Epithelial cell of esophagus (primary cell): Measurements from ENCODE around the gene IDUA.

ENCODE experiments used
- DNase-seq: peaks from one replicate; pipeline ENCODE4 v3.0.0; 2010; ENCODE audit warnings: low read depth
- H3K4me3 ChIP-seq: 2 replicates; pipeline ENCODE4 v1.5.1; 2011; ENCODE audit warnings: mild to moderate bottlenecking, low read length, control low read depth
- CTCF ChIP-seq: IDR thresholded peaks from 2 replicates; pipeline ENCODE4 v1.5.1; 2011; ENCODE audit warnings: low read depth, mild to moderate bottlenecking, low read length, control low read depth, inconsistent platforms; ENCODE audit not compliant: insufficient read depth; ENCODE audit errors: missing control alignments

The IDUA gene

GRCh38 chr4:1017211-1017610, 30.4 kb downstream of the IDUA start:
- no peak overlapping the region for H3K4me3 ChIP-seq
- no peak for TF ChIP-seq CTCF
- no peak for DNase-seq

GRCh38 chr4:1017706-1018105, 30.9 kb downstream of the IDUA start:
- TF ChIP-seq CTCF: no peak
- DNase-seq: no peak
- H3K4me3 ChIP-seq: no peak overlapping the region

DNA sequence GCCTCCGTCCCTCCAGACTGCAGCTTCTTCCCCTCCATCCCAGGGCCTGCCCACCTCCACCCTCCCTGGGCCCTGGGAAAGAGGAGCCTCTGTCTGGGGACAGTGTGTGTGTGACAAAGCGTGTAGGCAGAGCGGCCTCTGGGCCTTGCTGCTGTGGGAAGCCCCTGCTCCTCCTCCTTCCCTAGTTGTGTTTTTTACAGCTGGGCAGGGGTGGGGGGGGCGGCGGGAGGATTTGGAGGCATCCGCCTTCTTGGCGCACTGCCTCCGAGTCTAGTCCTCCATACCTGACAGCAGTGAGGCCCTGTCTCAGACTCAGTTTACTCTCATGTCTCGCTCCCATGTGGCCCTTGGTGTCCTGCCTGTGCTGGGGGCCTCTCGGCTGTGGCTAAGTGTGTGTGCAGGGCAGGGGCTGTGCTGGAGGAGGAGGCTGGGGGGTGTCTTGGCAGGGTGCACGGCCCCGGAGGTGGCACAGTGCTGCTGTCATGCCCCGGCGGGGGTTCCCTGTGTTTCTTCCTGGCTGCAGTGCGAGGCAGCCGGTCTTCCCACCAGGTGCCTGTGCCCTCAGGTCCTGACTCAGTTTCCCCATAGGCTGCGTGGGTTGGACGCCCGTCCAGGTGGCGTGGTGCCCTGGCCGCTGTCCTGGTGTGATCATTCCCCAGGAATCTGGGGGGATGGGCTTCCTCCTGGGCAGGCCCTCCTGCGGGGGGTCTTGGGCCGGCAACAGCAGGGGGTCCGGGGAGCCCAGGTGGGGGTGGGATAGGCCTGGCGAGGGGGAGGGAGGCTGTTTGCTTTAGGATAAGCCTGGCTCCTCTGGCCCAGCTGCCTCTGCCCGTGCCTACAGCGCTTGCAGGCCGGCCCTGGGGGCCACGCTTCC, 31.5 kb downstream of the IDUA start:
- no peak overlapping the region for H3K4me3 ChIP-seq
- DNase-seq: no peak
- no peak for TF ChIP-seq CTCF

GRCh38 chr4:1019320-1019719, 32.5 kb downstream of the IDUA start:
- no peak overlapping the region for H3K4me3 ChIP-seq
- no peak for DNase-seq
- no peak for TF ChIP-seq CTCF

- TF ChIP-seq CTCF: no peak
- no peak for DNase-seq
- no peak overlapping the region for H3K4me3 ChIP-seq
These were observed 33.1 kb downstream of the IDUA start for GRCh38 chr4:1019729-1020470.

DNA sequence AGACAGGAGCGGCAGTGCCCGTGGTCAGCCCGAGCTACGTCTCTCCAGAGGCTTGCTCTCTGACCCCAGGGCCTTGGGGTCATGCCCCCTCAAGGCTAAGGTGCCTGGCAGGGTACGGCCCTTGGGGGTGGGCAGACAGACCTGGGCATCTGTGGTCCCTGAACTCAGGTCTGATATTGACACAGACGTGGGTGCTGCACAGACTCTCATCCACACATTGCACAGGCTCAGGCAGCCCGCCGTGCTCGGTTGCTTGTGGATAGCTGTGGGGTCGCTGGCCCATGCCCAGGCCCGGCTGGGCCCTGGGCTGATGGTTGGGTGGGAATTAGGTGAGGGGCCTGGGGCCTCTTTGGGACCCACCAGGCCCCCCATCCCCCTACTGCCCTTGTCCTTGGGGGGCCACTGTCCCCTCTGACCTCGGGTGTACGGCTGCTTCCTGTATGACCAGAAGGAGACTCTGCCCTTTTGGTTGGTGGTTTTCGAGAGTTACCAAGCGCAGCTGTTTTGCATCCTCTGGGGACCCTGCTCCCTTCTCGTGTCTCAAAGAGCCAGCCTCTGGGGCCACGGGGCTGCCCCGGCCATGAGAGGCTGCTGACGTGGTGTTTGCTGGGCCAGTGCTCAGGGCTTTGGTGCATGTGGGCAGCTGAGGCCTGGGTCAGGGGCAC, 34.7 kb downstream of the IDUA start:
- no peak overlapping the region for H3K4me3 ChIP-seq
- DNase-seq: no peak
- TF ChIP-seq CTCF: no peak
